ENCODE results near the gene TSPAN13. TPM values are rescaled to one million over a fixed set of nuclear protein-coding genes. Genes with fewer than 3 reads are reported as not detected.

Gene TSPAN13
- total RNA-seq, 1 experiment from 2014 or later = 208 TPM

DNA sequence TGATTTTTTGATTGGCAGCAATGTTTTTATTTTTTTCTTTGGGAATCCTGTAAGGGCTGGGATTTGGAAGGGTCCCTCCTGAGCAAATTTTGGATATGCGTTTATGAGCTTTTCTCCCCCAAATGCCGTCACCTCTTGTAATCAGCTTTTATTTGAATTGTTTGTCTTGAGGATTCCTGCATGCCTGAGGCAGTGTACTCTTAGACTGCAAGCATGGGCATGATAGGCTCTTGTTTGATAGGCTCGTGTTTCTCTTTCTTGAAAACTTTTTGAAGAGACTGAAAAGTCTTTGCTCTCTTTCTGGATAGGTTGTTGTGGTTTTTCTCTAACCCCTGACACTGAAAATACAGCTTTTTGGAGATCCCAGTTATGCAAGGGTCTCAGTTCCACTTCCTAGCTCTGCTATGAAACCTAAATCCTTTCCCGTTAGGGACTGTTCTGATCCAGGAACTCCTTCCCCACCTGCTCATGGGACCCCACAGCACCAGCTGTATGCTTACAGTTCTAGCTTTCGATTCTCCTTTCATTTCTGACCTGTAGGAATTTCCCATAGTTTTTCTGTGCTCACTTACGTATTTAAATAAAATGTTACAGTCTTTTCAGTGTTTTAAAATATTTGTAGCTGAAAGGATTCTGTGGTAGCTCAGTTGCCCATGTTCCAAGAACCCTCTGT, 17.2 kb downstream of the TSPAN13 start:
- H3K4me1 ChIP-seq = peaks cover 57% of the 10 kb centered on the region
- DNase-seq = peak in 1 of 2 experiments; percentile 43
- ChIA-PET POLR2A (no interaction called here), CTCF (interaction anchor here (1.3 to 1.8 kb wide), 2 partner anchors 68 to 75 kb away, joined by 3 to 6 read pairs; no protein-coding TSS in a partner anchor)
- H3K4me3 ChIP-seq (ENCODE audit: low read depth, low read length) = no peak overlapping the region
- peaks cover 41% of the 10 kb centered on the region for H3K4me1 Mint-ChIP-seq (ENCODE audit: low read depth, unreplicated experiment)
- H3K36me3 Mint-ChIP-seq (ENCODE audit: insufficient read depth, unreplicated experiment) = peaks cover 29% of the 10 kb centered on the region
- intact Hi-C loops (cut with micrococcal nuclease; ENCODE audit: unreplicated experiment) = loop anchor here (1.0 to 5.0 kb wide), 2 partner anchors 8 to 68 kb away; no protein-coding TSS in a partner anchor
- peak overlapping the region; percentile 71 for H3K4me3 Mint-ChIP-seq (ENCODE audit: unreplicated experiment)
- no TSS peak for BruUV-seq (replicated peaks)
- H3K27me3 ChIP-seq (replicated peaks; ENCODE audit: control insufficient read depth, insufficient read depth, low read length) = no peaks in the 10 kb centered on the region
- H3K9me3 ChIP-seq = no peaks in the 10 kb centered on the region
- TF ChIP-seq, protein P1, sequence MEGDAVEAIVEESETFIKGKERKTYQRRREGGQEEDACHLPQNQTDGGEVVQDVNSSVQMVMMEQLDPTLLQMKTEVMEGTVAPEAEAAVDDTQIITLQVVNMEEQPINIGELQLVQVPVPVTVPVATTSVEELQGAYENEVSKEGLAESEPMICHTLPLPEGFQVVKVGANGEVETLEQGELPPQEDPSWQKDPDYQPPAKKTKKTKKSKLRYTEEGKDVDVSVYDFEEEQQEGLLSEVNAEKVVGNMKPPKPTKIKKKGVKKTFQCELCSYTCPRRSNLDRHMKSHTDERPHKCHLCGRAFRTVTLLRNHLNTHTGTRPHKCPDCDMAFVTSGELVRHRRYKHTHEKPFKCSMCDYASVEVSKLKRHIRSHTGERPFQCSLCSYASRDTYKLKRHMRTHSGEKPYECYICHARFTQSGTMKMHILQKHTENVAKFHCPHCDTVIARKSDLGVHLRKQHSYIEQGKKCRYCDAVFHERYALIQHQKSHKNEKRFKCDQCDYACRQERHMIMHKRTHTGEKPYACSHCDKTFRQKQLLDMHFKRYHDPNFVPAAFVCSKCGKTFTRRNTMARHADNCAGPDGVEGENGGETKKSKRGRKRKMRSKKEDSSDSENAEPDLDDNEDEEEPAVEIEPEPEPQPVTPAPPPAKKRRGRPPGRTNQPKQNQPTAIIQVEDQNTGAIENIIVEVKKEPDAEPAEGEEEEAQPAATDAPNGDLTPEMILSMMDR (IDR thresholded peaks at IDR 0.05; ENCODE audit: insufficient read depth in 1 of 2, low read depth in 1 of 2, low read length in 1 of 2, severe bottlenecking in 1 of 2, unreplicated experiment in 1 of 2) = no peak
- peak overlapping the region; percentile 76 for H3K27ac Mint-ChIP-seq (ENCODE audit: unreplicated experiment)
- no peaks in the 10 kb centered on the region for H3K9me3 Mint-ChIP-seq (ENCODE audit: unreplicated experiment)
- H3K27me3 Mint-ChIP-seq (ENCODE audit: insufficient read depth, unreplicated experiment) = no peaks in the 10 kb centered on the region
- H3K36me3 ChIP-seq (ENCODE audit: control insufficient read depth, insufficient read depth, low read length) = no peaks in the 10 kb centered on the region

DNA sequence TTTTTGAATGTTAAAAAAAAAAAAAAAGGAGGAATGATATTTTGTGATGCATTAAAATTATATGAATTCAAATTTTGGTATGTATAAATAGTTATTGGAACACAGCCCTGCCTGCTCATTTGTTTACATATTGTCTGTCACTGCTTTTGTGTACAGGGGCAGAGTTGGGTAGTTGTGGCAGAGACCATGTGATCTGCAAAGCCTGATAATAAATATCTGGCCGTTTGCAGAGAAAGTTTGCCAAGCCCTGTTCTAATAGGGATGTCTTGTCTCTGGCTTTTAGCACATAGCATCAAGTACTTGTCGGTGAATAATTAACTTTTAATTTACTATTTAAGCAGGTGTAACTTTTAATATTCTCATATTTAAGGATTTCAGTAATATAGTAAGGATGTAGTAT, 19.8 kb downstream of the TSPAN13 start:
- H3K9me3 ChIP-seq = no peaks in the 10 kb centered on the region
- no peaks in the 10 kb centered on the region for H3K27me3 ChIP-seq (replicated peaks; ENCODE audit: control insufficient read depth, insufficient read depth, low read length)
- Mint-ChIP-seq H3K9me3 (ENCODE audit: unreplicated experiment) (no peaks in the 10 kb centered on the region), H3K36me3 (ENCODE audit: insufficient read depth, unreplicated experiment) (peaks cover 32% of the 10 kb centered on the region), H3K27ac (ENCODE audit: unreplicated experiment) (no peak overlapping the region), H3K4me3 (ENCODE audit: unreplicated experiment) (no peak overlapping the region), H3K4me1 (ENCODE audit: low read depth, unreplicated experiment) (peaks cover 36% of the 10 kb centered on the region), H3K27me3 (ENCODE audit: insufficient read depth, unreplicated experiment) (no peaks in the 10 kb centered on the region)
- H3K36me3 ChIP-seq (ENCODE audit: control insufficient read depth, insufficient read depth, low read length) = no peaks in the 10 kb centered on the region; the same call in 1 of the 2 replicates
- peaks cover 45% of the 10 kb centered on the region for H3K4me1 ChIP-seq
- no peak overlapping the region for H3K4me3 ChIP-seq (ENCODE audit: low read depth, low read length)
- POLR2A ChIA-PET = no interaction called here
- CTCF ChIA-PET = no interaction called here
- TF ChIP-seq, protein P1 (IDR thresholded peaks at IDR 0.05; ENCODE audit: insufficient read depth in 1 of 2, low read depth in 1 of 2, low read length in 1 of 2, severe bottlenecking in 1 of 2, unreplicated experiment in 1 of 2) = no peak
- no TSS peak for BruUV-seq (replicated peaks)
- intact Hi-C loops (cut with micrococcal nuclease; ENCODE audit: unreplicated experiment) = loop anchor here (5.0 kb wide), 1 partner anchor 71 kb away; no protein-coding TSS in a partner anchor
- no peak for DNase-seq

DNA sequence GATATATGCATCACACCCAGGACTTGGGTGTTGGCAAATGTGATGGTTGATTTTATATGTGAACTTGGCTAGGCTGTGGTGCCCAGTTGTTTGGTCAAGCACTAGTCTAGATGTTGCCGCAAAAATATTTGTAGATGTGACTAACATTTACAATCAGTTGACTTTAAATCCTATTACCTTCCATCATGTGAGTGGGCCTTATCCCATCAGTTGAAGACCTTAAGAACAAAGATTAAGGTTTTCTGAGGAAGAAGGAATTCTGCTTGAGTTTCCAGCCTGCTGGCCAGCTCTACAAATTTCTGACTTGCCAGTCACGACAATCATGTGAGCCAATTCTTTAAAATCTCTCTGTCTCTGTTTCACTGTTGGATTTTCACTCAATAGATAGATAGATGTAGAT, 20.3 kb downstream of the TSPAN13 start:
- H3K36me3 Mint-ChIP-seq (ENCODE audit: insufficient read depth, unreplicated experiment) = peaks cover 35% of the 10 kb centered on the region
- H3K27ac Mint-ChIP-seq (ENCODE audit: unreplicated experiment) = no peak overlapping the region
- intact Hi-C loops (cut with micrococcal nuclease; ENCODE audit: unreplicated experiment) = loop anchor here (5.0 kb wide), 1 partner anchor 72 kb away; no protein-coding TSS in a partner anchor
- no TSS peak for BruUV-seq (replicated peaks)
- no peak overlapping the region for H3K4me3 Mint-ChIP-seq (ENCODE audit: unreplicated experiment)
- H3K36me3 ChIP-seq (ENCODE audit: control insufficient read depth, insufficient read depth, low read length) = no peaks in the 10 kb centered on the region; the same call in 1 of the 2 replicates
- ChIA-PET CTCF (no interaction called here), POLR2A (no interaction called here)
- peaks cover 40% of the 10 kb centered on the region for H3K4me1 Mint-ChIP-seq (ENCODE audit: low read depth, unreplicated experiment)
- H3K4me3 ChIP-seq (ENCODE audit: low read depth, low read length) = no peak overlapping the region
- no peak for DNase-seq
- H3K4me1 ChIP-seq = peaks cover 40% of the 10 kb centered on the region
- H3K27me3 ChIP-seq (replicated peaks; ENCODE audit: control insufficient read depth, insufficient read depth, low read length) = no peaks in the 10 kb centered on the region
- no peaks in the 10 kb centered on the region for H3K27me3 Mint-ChIP-seq (ENCODE audit: insufficient read depth, unreplicated experiment)
- no peaks in the 10 kb centered on the region for H3K9me3 Mint-ChIP-seq (ENCODE audit: unreplicated experiment)
- TF ChIP-seq, protein P1 (IDR thresholded peaks at IDR 0.05; ENCODE audit: insufficient read depth in 1 of 2, low read depth in 1 of 2, low read length in 1 of 2, severe bottlenecking in 1 of 2, unreplicated experiment in 1 of 2) = no peak
- H3K9me3 ChIP-seq = no peaks in the 10 kb centered on the region
